Left lobe of liver (tissue), 2 donors: ENCODE results near the gene AMHR2. TPM values are rescaled to one million over a fixed set of nuclear protein-coding genes. Genes with fewer than 3 reads are reported as not detected.
"Not testable (repeated sequence)": the region's sequence is repeated elsewhere in the genome, so short reads cannot be mapped to it uniquely, and the experiment has no call there.

Source experiments
- ATAC-seq: fragments of 200-7000 bp; cut with Tn5 transposase; one replicate; pipeline ENCODE4 v1.9.1; 2020; ENCODE audit warnings: mild to moderate bottlenecking, moderate library complexity
- DNase-seq: peaks from one replicate; pipeline ENCODE4 v3.0.0-alpha.2; 2020; ENCODE audit warnings: low spot score
- total RNA-seq: library from RNA; stranded (reverse); gene quantifications from one replicate; pipeline ENCODE4 v1.2.1, GENCODE V29; 2021
- donor health status: DM: no; HTN: no; CAD: no; lungs with moderate emphysema.
- donor health status: DM: no; HTN: yes; CAD: no.

The AMHR2 gene
- total RNA-seq, 1 donor from 2014 or later = 0.78 TPM

DNA sequence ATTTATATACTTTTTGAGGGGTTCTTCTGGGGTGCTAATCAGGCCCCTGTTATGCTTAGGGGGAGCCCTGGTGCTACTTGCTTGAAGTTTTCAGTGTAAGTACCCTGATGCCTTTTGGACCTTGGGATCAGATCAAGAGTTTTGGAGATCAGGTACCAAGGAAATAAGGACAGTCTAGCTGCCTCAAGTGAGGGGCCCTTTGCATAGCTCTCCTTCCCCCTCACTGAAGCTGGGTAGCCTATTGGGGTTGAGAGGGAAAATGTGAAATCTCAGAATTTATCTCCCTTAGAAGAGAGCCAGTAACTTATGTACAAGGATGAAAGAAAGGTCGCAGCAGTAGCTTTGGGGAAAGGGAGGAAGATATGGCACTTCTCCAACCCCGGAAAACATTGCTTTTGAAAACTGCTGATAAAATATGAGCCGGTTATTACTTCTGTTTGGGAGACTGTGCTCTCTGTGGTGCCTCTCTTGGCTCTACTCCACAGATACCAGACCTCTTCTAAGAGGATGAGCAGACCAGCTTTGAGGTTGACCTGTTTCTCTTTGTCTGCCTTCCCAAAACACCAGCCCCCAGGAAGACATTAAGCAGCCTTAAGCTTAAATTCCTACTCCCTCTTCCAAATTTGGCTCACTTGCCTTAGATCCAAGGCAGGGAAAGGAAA is 8.8 kb upstream of the AMHR2 start:
- ATAC-seq = peak; percentile 22
- no peak for DNase-seq

DNA sequence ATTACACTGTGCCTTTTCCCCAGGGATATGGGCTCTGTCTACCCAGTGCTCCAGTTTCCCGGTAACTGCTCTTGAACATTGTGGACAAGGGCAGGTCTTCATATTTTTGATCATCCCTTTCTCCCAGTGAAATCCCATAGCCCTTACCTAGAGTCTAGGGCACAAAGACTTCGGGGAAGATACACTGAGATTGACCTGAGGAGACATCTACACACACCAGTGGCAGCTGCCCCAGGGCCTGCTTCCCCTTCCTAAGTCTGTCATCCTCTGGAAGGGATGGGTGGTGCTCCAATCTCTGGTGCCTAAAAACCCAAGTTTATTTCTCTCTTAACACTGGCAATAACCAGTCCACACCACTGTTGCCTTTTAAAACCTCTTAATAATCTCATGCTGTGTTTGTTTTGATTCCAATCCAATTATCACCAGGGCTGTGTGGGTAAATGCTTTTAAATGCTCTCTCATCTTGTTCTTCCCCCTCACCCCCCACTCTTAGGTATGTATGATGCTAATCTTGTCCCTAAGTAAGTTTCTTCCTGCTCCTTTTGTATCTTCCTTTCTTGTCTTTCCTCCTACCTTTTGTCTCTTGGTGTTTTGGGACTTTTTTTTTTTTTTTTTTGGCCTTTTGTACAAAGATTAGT is 7.8 kb upstream of the AMHR2 start:
- peak; percentile 31 for ATAC-seq
- DNase-seq = not testable (repeated sequence)

DNA sequence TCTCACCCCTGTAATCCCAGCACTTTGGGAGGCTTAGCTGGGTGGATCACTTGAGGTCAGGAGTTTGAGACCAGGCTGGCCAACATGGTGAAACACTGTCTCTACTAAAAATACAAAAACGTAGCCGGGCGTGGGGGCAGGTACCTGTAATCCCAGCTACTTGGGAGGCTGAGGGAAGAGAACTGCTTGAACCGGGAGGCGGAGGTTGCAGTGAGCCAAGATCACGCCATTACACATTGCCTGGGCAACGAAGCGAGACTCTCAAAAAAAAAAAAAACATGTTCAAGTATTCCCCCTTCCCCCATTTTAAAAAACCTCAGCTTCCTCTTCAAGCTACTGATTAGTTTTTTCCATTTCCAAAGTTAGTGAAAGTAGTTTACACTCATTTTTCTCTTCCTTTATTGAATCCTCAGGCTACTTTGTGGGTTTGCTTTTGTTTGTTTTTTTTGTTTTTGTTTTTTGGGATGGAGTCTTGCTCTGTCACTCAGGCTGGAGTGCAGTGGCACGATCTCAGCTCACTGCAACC is 6.3 kb upstream of the AMHR2 start:
- not testable (repeated sequence) for DNase-seq, ATAC-seq

DNA sequence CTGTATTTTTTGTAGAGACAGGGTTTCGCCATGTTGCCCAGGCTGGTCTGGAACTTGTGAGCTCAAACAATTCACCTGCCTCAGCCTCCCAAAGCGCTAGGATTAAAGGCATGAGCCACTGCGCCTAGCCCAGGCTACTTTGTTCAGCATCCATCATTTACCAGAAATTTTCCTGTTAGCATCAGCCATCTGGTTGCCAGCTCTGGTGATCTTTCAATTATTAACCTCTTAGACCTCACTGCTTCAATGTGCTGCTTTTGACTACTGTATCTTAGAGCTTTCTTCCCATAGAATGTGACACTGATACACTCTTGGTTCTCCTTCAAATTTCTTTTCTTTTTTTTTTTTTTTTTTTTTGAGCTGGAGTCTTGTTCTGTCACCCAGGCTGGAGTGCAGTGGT is 5.4 kb upstream of the AMHR2 start:
- no peak for DNase-seq
- ATAC-seq = no peak

DNA sequence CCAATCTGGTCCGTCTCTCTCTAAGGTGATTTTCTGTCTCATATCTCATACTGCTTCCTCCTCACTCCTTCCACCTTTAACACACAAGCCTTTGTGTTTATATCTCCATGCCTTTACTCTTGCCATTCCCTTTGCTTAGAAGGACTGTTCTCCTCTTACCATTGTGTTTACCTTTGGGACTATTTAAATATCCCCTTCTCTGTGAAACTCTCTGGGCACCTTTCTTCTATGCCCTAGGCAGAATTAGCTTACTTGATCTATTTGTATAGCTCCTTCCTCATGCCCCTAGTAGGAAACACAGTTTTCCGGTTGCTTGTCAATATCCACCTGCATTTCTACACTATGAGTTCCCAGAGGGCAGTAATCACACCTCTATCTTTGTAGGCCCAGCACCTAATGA is 3.9 kb upstream of the AMHR2 start:
- no peak for ATAC-seq

DNA sequence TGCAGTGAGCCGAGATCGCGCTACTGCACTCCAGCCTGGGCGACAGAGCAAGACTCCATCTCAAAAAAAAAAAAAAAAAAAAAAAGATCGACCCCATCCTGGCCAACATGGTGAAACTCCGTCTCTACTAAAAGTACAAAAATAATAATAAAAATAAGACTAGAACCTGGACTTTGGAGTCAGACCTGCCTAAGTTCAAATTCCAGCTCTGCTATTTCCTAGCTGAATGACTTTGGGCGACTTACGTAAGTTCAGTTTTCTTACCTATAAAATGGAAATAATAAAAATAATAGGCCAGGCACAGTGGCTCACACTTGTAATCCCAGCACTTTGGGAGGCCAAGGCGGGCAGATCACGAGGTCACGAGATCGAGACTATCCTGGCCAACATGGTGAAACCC is 1.4 kb upstream of the AMHR2 start:
- ATAC-seq, DNase-seq: not testable (repeated sequence)

More for the DNA sequence above, 3.9 kb upstream of the AMHR2 start:
- no peak for DNase-seq

DNA sequence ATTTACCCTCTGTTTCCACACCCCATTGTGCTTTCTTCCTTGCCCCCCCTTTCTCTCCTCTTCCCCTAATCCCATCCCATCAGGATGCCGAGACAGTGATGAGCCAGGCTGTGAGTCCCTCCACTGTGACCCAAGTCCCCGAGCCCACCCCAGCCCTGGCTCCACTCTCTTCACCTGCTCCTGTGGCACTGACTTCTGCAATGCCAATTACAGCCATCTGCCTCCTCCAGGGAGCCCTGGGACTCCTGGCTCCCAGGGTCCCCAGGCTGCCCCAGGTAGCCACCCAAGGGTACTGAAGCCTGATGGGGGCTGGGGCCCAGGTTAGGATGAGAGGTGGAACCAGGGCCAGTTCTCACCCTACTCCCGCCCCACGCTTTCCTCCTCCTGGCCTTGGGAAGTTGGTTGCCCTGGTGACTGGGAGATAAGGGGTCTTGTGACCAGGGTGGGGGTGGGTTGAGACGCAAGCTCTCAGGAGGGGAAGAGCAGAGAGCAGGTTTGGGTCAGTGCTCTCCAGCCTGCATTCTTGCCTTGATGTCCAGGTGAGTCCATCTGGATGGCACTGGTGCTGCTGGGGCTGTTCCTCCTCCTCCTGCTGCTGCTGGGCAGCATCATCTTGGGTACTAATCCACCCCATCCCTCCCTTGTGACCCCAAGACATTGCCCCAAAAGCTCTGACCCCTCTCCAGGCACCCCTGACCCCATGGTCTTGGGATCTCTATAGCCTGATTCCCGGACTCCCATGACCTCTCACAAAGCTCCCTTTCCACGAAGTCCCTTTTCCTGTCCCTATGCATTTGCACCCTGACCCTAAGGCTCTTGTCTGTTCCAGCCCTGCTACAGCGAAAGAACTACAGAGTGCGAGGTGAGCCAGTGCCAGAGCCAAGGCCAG is 1.2 kb downstream of the AMHR2 start:
- DNase-seq (no peak), ATAC-seq (peak; percentile 14)

DNA sequence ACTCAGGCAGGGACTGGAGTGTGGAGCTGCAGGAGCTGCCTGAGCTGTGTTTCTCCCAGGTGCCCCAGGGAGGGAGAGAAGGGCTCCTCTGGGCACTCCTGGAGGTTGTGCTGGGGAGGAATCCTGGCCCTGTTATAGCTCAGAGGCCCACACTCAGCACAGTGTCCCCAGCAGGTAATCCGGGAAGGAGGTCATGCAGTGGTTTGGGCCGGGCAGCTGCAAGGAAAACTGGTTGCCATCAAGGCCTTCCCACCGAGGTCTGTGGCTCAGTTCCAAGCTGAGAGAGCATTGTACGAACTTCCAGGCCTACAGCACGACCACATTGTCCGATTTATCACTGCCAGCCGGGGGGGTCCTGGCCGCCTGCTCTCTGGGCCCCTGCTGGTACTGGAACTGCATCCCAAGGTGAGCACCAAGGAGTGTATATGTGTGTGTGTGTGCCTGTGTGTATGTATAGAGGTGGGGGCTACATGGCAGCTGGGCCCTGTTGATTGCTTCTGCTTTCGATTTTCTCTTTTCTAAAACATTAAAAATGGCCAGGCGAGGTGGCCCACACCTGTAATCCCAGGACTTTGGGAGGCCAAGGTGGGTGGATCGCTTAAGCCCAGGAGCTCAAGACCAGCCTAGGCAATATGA is 2.0 kb downstream of the AMHR2 start:
- ATAC-seq (no peak), DNase-seq (no peak)

DNA sequence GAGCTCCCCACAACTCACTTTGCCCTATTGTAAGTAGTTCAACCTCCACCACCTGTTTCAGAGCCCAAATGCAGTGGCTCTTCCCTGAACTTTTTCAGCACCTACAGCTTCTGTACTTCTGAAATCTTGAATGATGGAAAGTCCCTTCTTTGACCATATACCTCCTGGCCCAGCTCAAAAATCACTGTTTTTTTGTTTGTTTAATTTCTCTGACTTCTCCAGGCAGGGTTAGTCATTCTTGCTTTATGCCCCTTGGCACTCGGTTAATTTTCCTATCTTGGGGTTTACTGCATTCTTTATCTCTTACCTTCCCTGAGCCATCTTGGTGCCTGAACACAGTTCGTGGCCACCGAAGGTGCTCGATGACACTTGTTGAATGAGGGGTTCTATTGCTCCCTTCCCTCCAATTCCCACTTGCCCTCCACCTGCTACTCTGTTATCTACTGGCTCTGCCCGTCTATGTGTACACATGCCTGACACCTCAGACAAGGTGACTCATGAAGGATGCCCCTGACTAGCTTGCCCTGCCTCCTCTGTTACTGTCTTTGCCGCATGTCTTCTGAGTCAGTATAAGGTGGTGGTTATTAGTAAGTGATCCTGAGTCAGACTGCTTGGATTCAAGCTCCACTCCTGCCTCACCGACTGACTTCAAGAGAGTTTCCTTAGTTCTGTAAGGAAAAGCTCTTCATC is 4.4 kb downstream of the AMHR2 start:
- ATAC-seq = no peak
- no peak for DNase-seq

DNA sequence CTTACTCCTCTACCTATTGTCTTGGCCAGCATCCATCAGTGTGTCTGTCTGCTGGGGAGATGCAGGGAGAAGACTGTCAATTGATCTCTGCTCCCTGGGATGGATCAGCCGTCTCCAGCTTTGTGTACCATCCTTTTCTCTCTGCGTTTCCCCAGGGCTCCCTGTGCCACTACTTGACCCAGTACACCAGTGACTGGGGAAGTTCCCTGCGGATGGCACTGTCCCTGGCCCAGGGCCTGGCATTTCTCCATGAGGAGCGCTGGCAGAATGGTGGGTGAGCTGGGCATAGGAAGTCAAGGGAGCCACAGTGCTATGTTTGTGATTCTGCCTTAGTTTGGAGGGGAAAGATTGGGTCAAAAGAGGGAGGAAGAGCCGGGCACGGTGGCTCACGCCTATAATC is 5.1 kb downstream of the AMHR2 start:
- no peak for ATAC-seq
- DNase-seq = no peak

DNA sequence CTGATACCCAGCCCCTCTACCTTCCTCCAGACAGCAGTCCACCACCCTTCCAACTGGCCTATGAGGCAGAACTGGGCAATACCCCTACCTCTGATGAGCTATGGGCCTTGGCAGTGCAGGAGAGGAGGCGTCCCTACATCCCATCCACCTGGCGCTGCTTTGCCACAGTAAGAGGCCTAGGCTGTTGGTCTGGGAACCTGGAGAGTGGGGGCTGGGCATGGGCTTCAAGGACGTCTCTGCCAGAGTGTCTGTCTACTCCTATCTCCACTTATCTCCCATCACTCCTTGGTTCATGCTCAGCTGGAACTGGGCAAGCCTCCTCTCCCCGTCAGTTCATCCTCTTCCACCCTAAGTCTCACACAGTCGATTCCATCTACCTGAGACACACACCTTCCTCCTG is 6.5 kb downstream of the AMHR2 start:
- ATAC-seq = no peak
- DNase-seq = no peak

DNA sequence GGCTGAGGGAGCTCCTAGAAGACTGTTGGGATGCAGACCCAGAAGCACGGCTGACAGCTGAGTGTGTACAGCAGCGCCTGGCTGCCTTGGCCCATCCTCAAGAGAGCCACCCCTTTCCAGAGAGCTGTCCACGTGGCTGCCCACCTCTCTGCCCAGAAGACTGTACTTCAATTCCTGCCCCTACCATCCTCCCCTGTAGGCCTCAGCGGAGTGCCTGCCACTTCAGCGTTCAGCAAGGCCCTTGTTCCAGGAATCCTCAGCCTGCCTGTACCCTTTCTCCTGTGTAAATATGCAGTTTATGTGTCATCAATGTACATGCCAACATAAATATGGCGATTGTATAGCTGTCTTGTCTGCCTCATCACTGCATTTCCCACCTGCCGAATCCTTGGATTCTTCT is 7.5 kb downstream of the AMHR2 start:
- DNase-seq (no peak), ATAC-seq (no peak)

DNA sequence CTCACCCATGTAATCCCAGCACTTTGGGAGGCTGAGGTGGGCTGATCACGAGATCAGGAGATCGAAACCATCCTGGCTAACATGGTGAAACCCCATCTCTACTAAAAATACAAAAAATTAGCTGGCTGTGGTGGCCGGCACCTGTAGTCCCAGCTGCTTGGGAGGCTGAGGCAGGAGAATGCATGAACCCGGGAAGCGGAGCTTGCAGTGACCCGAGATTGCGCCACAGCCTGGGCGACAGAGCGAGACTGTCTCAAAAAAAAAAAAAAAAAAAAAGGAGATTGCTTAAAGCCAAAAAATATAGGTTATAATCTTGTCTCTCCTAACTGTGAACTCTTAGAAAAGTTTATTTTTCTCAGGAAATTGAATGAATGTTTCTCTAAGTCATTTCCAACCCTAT is 11.7 kb downstream of the AMHR2 start:
- not testable (repeated sequence) for DNase-seq, ATAC-seq

DNA sequence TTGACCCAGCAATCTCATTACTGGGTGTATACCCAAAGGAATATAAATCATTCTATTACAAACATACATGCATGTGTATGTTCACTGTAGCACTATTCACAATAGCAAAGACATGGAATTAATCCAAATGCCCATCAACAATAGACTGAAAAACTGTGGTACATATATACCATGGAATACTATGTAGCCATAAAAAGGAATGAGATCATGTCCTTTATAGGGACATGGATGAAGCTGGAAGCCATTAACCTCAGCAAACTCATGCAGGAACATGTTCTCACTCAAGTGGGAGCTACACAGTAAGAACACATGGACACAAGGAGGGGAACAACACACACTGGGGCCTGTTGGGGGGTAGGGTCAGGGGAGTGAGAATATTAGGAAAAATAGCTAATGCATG is 15.9 kb downstream of the AMHR2 start:
- not testable (repeated sequence) for DNase-seq

DNA sequence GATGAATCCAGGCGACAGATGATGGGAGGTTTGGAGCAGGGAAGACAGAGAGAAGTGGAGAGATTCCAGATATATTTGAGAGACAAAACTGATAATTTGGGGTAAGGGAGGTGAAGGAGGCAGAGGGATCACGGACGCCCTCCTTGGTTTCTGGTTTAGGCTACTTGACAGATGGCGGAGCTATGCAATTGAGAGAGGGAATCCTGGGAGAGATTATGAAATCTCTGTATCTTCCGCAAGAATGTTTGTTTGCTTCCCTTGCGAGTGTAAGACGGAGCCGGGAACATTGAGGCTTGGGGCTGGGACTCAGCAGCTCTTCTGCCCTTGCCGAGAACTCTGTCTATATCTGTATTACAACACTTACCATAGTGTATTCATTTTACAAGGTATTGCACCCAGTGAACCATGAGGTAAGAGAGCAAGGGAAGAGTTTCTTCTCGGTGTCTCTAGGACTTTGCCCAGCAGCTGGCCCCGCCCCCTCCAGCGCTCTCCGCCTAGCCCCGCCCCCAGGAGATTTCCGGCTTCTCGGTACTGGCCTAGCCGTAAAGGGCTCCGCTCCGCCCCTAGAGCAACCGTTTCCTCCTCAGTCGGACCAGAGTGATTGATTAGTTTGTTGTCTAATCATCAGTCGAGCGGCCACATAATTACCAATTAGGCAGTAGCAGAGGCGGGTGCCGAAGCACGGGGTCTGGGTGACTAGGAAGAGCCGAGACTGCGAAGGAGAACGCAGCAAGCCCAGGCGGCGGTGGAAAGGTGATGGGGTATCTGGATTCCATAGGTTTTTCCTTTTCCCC is 17.6 kb downstream of the AMHR2 start, which contains the start of gene PRR13:
Gene PRR13, plus strand, starts transcription at position 695 of the 794 bp plus-strand sequence. CDS start 981 bp downstream, outside the sequence.
- DNase-seq (peak; percentile 99), ATAC-seq (peak; percentile 96)

More for the DNA sequence above, 15.9 kb downstream of the AMHR2 start:
- not testable (repeated sequence) for ATAC-seq

DNA sequence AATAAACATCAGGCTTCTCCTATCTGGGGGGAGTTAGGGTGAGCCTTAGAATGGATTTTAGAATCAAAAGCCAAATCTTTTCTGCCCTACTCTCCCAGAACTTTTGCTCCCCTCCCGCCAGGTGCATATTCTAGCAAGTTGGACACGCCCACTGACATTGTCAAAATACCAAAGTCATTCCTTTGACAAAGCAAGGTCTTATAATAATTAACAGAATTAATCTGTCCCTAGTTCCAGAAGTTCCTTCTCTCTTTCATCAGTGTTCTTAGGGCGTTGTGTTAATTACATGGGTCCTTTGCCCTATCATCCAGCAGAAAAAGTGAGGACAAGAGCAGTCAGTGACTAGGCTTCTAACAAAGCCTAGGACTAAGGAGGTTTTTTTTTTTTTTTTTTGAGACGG is 20.3 kb downstream of the AMHR2 start:
- DNase-seq (no peak), ATAC-seq (no peak)

DNA sequence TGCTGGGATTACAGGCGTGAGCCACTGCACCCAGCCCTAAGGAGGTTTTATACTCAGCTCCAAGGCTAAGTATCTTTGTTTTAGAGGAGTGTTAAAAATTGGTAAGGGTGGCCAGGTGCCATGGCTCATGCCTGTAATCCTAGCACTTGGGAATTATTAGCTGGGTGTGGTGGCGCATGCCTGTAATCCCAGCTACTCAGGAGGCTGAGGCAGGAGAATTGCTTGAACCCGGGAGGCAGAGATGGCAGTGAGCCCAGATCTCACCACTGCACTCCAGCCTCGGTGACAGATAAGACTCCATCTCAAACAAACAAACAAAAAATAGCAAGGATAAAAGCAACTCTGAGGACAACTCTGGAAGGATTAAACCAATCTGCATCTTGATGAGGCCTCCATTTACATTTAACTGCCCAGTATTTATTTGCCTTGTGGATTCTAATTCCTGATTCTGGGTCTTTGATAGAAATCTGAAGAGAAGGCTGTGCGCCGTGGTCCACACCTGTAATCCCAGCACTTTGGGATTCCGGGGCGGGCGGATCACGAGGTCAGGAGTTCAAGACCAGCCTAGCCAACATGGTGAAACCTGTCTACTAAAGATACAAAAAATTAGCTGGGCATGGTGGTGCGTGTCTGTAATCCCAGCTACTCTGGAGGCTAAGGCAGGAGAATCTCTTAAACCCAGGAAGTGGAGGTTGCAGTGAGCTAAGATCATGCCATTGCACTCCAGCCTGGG is 21.1 kb downstream of the AMHR2 start:
- DNase-seq = not testable (repeated sequence)

DNA sequence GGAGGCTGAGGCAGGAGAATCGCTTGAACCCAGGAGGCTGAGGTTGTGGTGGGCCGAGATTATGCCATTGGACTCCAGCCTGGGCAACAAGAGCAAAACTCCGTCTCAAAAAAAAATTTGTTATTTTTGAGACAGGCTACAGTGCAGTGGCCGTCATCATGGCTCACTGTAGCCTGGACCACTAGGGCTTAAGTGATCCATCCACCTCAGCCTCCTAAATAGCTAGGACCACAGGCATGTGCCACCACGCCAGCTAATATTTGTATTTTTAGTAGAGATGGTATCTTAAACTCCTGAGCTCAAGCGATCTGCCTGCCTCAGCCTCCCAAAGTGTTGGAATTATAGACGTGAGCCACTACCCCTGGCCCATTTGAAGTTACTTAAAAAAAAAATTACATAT is 27.3 kb downstream of the AMHR2 start:
- DNase-seq (no peak), ATAC-seq (no peak)

More for the DNA sequence above, 21.1 kb downstream of the AMHR2 start:
- ATAC-seq = not testable (repeated sequence)
